BJ (cell line): ENCODE results near the gene FUT2. TPM values are rescaled to one million over a fixed set of nuclear protein-coding genes. Genes with fewer than 3 reads are reported as not detected.

Experiments
- CTCF ChIA-PET: fragments of 350-600 bp; formaldehyde crosslinking; extraction: SDS; loops from one replicate; lab custom pipeline; 2021; ENCODE audit warnings: antibody characterized with exemption, inconsistent platforms; lab: Yijun Ruan, JAX
- POLR2A ChIA-PET: fragments of 300-600 bp; sonication (Branson Sonifier 250); formaldehyde crosslinking; extraction: SDS; loops from one replicate; lab custom pipeline; 2021; ENCODE audit warnings: antibody characterized with exemption; lab: Charles Lee
- DNase-seq: peaks from one replicate; pipeline ENCODE4 v3.0.0-alpha.2; 2011; ENCODE audit warnings: low read depth
- H3K27me3 ChIP-seq: 2 replicates; pipeline ENCODE4 v1.6.0; 2011; ENCODE audit warnings: low read length; ENCODE audit not compliant: control insufficient read depth, insufficient read depth
- H3K36me3 ChIP-seq: 2 replicates; pipeline ENCODE4 v1.5.1; 2011; ENCODE audit warnings: low read length; ENCODE audit not compliant: control insufficient read depth, insufficient read depth
- H3K4me3 ChIP-seq: 2 replicates; pipeline ENCODE4 v1.5.1; 2011; ENCODE audit warnings: low read depth, mild to moderate bottlenecking, control low read depth, low read length
- CTCF ChIP-seq: IDR thresholded peaks from 2 replicates; pipeline ENCODE4 v1.5.1; 2011; ENCODE audit warnings: low read depth, mild to moderate bottlenecking, control low read depth, inconsistent platforms, low read length, moderate library complexity; ENCODE audit not compliant: insufficient read depth
- polyA plus RNA-seq: library from polyadenylated mRNA; depleted of rRNA; stranded (reverse); fragments of >200 nt; gene quantifications from 2 replicates; pipeline ENCODE4 v1.2.3, GENCODE V29; 2011

Gene FUT2
- polyA plus RNA-seq, 1 experiment: not detected

GRCh38 chr19:48749571-48750198 lies 53.9 kb downstream of the FUT2 start:
- Histone ChIP-seq H3K27me3 (peaks cover 7% of the 10 kb centered on the region; the same call in 1 of the 2 replicates), H3K4me3 (no peak overlapping the region), H3K36me3 (no peaks in the 10 kb centered on the region)
- ChIA-PET CTCF (no interaction called here), POLR2A (no interaction called here)
- no peak for TF ChIP-seq CTCF
- DNase-seq: no peak

GRCh38 chr19:48750351-48750750 lies 54.6 kb downstream of the FUT2 start:
- TF ChIP-seq CTCF: no peak
- CTCF ChIA-PET: interaction anchor here (0.6 kb wide), 1 partner anchor 29 kb away, joined by 3 read pairs; no protein-coding TSS in a partner anchor
- no peak for DNase-seq
- H3K4me3 ChIP-seq: no peak overlapping the region
- POLR2A ChIA-PET: no interaction called here
- H3K36me3 ChIP-seq: no peaks in the 10 kb centered on the region
- H3K27me3 ChIP-seq: peaks cover 9% of the 10 kb centered on the region; the same call in 1 of the 2 replicates

GRCh38 chr19:48750771-48751504 lies 55.2 kb downstream of the FUT2 start:
- H3K4me3 ChIP-seq: no peak overlapping the region
- CTCF ChIA-PET: interaction anchor here (0.6 kb wide), 1 partner anchor 28 kb away, joined by 3 read pairs; no protein-coding TSS in a partner anchor
- DNase-seq: no peak
- POLR2A ChIA-PET: no interaction called here
- peaks cover 9% of the 10 kb centered on the region; the same call in 1 of the 2 replicates for H3K27me3 ChIP-seq
- H3K36me3 ChIP-seq: no peaks in the 10 kb centered on the region
- TF ChIP-seq CTCF: no peak

- ChIA-PET CTCF (no interaction called here), POLR2A (no interaction called here)
- Histone ChIP-seq H3K4me3 (peak overlapping the region; percentile 24), H3K27me3 (peaks cover 9% of the 10 kb centered on the region; the same call in 1 of the 2 replicates), H3K36me3 (no peaks in the 10 kb centered on the region)
- DNase-seq: no peak
- TF ChIP-seq CTCF: no peak
These were observed 56.2 kb downstream of the FUT2 start for GRCh38 chr19:48751845-48752495.
